Astrocyte (in vitro differentiated cells and primary cell): ENCODE measurements around the gene TAF1B. TPM values are rescaled to one million over a fixed set of nuclear protein-coding genes. Genes with fewer than 3 reads are reported as not detected.

ENCODE experiments used
- DNase-seq: peaks from one replicate; pipeline ENCODE4 v3.0.0-alpha.2; 2010; ENCODE audit warnings: low read depth
- FAIRE-seq: peaks from 2 replicates; lab custom pipeline; 2011; peaks lifted over from hg19 to GRCh38; lab: Jason Lieb, UNC
- H2AFZ ChIP-seq: 2 replicates; pipeline ENCODE4 v1.6.0; 2012; ENCODE audit warnings: low read depth, low read length, inconsistent platforms
- H3K27ac ChIP-seq: 2 replicates; pipeline ENCODE4 v1.5.1; 2011; ENCODE audit warnings: low read depth, low read length, inconsistent platforms
- H3K27me3 ChIP-seq: 2 replicates; pipeline ENCODE4 v1.6.0; 2011; ENCODE audit warnings: low read length, inconsistent platforms; ENCODE audit not compliant: insufficient read depth
- H3K36me3 ChIP-seq: 2 replicates; pipeline ENCODE4 v1.5.1; 2011; ENCODE audit warnings: low read length, inconsistent platforms; ENCODE audit not compliant: insufficient read depth
- H3K4me1 ChIP-seq: 2 replicates; pipeline ENCODE4 v1.5.1; 2011; ENCODE audit warnings: low read length, inconsistent platforms; ENCODE audit not compliant: insufficient read depth
- H3K4me2 ChIP-seq: 2 replicates; pipeline ENCODE4 v1.6.0; 2012; ENCODE audit warnings: low read length, inconsistent platforms
- H3K4me3 ChIP-seq: 2 replicates; pipeline ENCODE4 v1.5.1; 2011; ENCODE audit warnings: low read depth, mild to moderate bottlenecking, low read length, inconsistent platforms; ENCODE audit not compliant: insufficient read depth
- H3K79me2 ChIP-seq: 2 replicates; pipeline ENCODE4 v1.6.0; 2012; ENCODE audit warnings: mild to moderate bottlenecking, low read length, inconsistent platforms; ENCODE audit not compliant: insufficient read depth
- H3K9ac ChIP-seq: 2 replicates; pipeline ENCODE4 v1.6.0; 2012; ENCODE audit warnings: mild to moderate bottlenecking, low read length, inconsistent platforms
- H3K9me3 ChIP-seq: 2 replicates; pipeline ENCODE4 v1.5.1; 2012; ENCODE audit warnings: low read depth, mild to moderate bottlenecking, low read length, inconsistent platforms; ENCODE audit not compliant: insufficient read depth
- H4K20me1 ChIP-seq: 2 replicates; pipeline ENCODE4 v1.6.0; 2012; ENCODE audit warnings: low read length, inconsistent platforms; ENCODE audit not compliant: insufficient read depth
- H3K27ac Mint-ChIP-seq: one replicate; pipeline ENCODE4 v1.8.0; 2021; ENCODE audit warnings: mild to moderate bottlenecking, mixed read lengths; ENCODE audit not compliant: unreplicated experiment
- H3K27me3 Mint-ChIP-seq: one replicate; pipeline ENCODE4 v1.8.0; 2021; ENCODE audit warnings: low read depth, mixed read lengths; ENCODE audit not compliant: unreplicated experiment
- H3K36me3 Mint-ChIP-seq: one replicate; pipeline ENCODE4 v1.8.0; 2021; ENCODE audit warnings: low read depth, mixed read lengths; ENCODE audit not compliant: unreplicated experiment
- H3K4me1 Mint-ChIP-seq: one replicate; pipeline ENCODE4 v1.8.0; 2021; ENCODE audit warnings: low read depth, mixed read lengths; ENCODE audit not compliant: unreplicated experiment
- H3K4me3 Mint-ChIP-seq: one replicate; pipeline ENCODE4 v1.8.0; 2021; ENCODE audit warnings: mild to moderate bottlenecking, moderate library complexity, mixed read lengths; ENCODE audit not compliant: unreplicated experiment
- H3K9me3 Mint-ChIP-seq: one replicate; pipeline ENCODE4 v1.8.0; 2021; ENCODE audit warnings: mild to moderate bottlenecking, mixed read lengths; ENCODE audit not compliant: unreplicated experiment
- EZH2 ChIP-seq: IDR thresholded peaks from 2 replicates; pipeline ENCODE4 v1.6.1; 2012; ENCODE audit warnings: mild to moderate bottlenecking, low read length, inconsistent platforms; ENCODE audit not compliant: insufficient read depth
- total RNA-seq: library from RNA; stranded (reverse); gene quantifications from 2 replicates; pipeline ENCODE4 v1.2.1, GENCODE V29; 2021
- TF ChIP-seq, protein P1 (sequence below): IDR thresholded peaks from 2 replicates; pipeline ENCODE4 v1.5.1; 2011; ENCODE audit warnings: low read depth, mild to moderate bottlenecking, inconsistent platforms, low read length, moderate library complexity; ENCODE audit not compliant: insufficient read depth

TAF1B gene
- total RNA-seq, 1 donor from 2014 or later: 14.5 TPM

DNA sequence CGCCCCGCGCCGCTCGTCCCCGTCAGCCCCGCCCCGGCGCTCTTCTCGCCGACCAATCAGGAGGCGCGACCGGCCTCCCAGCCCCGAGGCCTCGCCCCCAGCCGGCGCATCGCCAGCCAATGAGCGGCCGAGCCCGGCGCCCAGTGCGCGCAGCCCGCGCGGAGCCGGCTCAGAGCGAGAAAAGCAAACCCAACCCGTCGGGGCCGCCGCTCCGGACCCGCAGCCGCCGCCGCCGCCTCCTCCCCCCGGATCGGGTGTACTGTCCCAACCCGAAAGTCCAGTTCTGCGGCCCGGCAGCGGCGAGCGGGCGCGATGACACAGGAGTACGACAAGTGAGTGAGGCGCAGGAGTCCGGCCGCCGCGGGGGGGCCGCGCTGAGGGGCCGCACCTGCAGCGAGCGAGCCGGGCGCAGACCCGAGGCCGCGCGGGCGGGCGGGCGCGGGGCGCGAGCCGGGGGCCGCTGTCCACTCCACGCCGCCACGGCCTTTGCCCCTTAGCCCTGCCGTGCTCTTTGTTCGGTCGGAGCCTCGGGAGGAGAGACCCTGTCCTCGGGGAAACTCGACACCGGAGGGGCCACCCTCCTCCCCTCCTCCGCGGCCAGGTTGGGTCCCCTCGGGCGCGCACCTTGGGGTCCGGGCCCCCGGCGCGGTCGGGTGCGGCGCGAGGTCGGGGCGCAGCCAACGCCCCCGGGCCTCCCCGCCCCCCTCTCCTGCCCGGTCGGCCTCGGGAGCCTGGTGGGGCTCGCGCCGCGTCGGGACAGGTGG, 108.4 kb downstream of the TAF1B start, which contains the start of gene GRHL1:
TSS of gene GRHL1 (plus strand) at position 172 of the 764 bp plus-strand sequence. CDS start at position 313, 141 bp downstream.
- no peak for FAIRE-seq
- Mint-ChIP-seq H3K36me3 (no peaks in the 10 kb centered on the region), H3K27ac (peak within 1 kb of the TSS; percentile 11), H3K4me1 (no peaks in the 10 kb centered on the region), H3K27me3 (peaks cover 16% of the 10 kb centered on the region), H3K4me3 (peak within 1 kb of the TSS; percentile 83), H3K9me3 (no peaks in the 10 kb centered on the region)
- Histone ChIP-seq H3K36me3 (no peaks in the 10 kb centered on the region), H3K4me2 (peak within 1 kb of the TSS; percentile 86), H3K4me1 (peaks cover 4% of the 10 kb centered on the region), H3K9me3 (no peaks in the 10 kb centered on the region), H3K79me2 (no peaks in the 10 kb centered on the region), H3K27me3 (peaks cover 15% of the 10 kb centered on the region), H3K4me3 (peak within 1 kb of the TSS; percentile 62), H3K9ac (peak within 1 kb of the TSS; percentile 65), H4K20me1 (no peaks in the 10 kb centered on the region), H2AFZ (peak within 1 kb of the TSS; percentile 83), H3K27ac (no peak within 1 kb of the TSS)
- no peak for TF ChIP-seq EZH2
- TF ChIP-seq, protein P1, sequence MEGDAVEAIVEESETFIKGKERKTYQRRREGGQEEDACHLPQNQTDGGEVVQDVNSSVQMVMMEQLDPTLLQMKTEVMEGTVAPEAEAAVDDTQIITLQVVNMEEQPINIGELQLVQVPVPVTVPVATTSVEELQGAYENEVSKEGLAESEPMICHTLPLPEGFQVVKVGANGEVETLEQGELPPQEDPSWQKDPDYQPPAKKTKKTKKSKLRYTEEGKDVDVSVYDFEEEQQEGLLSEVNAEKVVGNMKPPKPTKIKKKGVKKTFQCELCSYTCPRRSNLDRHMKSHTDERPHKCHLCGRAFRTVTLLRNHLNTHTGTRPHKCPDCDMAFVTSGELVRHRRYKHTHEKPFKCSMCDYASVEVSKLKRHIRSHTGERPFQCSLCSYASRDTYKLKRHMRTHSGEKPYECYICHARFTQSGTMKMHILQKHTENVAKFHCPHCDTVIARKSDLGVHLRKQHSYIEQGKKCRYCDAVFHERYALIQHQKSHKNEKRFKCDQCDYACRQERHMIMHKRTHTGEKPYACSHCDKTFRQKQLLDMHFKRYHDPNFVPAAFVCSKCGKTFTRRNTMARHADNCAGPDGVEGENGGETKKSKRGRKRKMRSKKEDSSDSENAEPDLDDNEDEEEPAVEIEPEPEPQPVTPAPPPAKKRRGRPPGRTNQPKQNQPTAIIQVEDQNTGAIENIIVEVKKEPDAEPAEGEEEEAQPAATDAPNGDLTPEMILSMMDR: no peak
- DNase-seq: peak; percentile 64

DNA sequence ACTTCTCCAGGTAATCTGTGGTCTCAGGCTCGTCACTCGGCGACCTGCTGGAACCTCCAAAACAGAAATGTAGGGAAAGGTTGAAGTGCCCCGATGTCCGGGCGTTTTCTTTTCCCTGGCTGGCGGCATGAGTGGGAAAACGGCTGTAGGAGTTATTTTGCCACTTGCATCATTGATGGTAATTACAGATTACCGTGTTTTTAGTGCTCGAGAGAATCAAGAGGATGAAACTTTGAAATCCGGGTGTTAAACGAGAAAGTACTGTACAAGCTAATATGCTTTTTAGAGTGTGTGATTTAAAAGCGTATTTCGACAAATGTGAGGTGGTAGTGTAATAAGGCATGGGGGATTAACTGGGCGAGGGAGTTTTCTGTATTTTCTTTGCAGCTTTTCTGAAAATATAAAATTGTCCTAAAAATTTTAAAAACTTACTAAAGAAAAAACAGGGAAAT, 109.0 kb downstream of the TAF1B start:
- Histone ChIP-seq H3K9me3 (no peaks in the 10 kb centered on the region), H3K36me3 (no peaks in the 10 kb centered on the region), H3K27ac (no peak overlapping the region), H3K79me2 (no peaks in the 10 kb centered on the region), H4K20me1 (no peaks in the 10 kb centered on the region), H3K4me3 (peak overlapping the region; percentile 62), H2AFZ (peak overlapping the region; percentile 70), H3K4me1 (peaks cover 4% of the 10 kb centered on the region), H3K9ac (peak overlapping the region; percentile 17), H3K27me3 (peaks cover 15% of the 10 kb centered on the region), H3K4me2 (peak overlapping the region; percentile 83)
- H3K9me3 Mint-ChIP-seq: no peaks in the 10 kb centered on the region
- no peak for DNase-seq
- H3K36me3 Mint-ChIP-seq: no peaks in the 10 kb centered on the region
- peak overlapping the region; percentile 11 for H3K27ac Mint-ChIP-seq
- no peak for FAIRE-seq
- peaks cover 16% of the 10 kb centered on the region for H3K27me3 Mint-ChIP-seq
- TF ChIP-seq EZH2: no peak
- TF ChIP-seq, protein P1: no peak
- peak overlapping the region; percentile 83 for H3K4me3 Mint-ChIP-seq
- no peaks in the 10 kb centered on the region for H3K4me1 Mint-ChIP-seq
